ENCODE data around the gene PIP5KL1. TPM values are rescaled to one million over a fixed set of nuclear protein-coding genes. Genes with fewer than 3 reads are reported as not detected.

The PIP5KL1 gene
- total and polyA plus RNA-seq, 2 of the 8 experiments (the other 6 are each of a cell fraction or from before 2014, with no cell fraction given), result 13.4 to 15.4 TPM

DNA sequence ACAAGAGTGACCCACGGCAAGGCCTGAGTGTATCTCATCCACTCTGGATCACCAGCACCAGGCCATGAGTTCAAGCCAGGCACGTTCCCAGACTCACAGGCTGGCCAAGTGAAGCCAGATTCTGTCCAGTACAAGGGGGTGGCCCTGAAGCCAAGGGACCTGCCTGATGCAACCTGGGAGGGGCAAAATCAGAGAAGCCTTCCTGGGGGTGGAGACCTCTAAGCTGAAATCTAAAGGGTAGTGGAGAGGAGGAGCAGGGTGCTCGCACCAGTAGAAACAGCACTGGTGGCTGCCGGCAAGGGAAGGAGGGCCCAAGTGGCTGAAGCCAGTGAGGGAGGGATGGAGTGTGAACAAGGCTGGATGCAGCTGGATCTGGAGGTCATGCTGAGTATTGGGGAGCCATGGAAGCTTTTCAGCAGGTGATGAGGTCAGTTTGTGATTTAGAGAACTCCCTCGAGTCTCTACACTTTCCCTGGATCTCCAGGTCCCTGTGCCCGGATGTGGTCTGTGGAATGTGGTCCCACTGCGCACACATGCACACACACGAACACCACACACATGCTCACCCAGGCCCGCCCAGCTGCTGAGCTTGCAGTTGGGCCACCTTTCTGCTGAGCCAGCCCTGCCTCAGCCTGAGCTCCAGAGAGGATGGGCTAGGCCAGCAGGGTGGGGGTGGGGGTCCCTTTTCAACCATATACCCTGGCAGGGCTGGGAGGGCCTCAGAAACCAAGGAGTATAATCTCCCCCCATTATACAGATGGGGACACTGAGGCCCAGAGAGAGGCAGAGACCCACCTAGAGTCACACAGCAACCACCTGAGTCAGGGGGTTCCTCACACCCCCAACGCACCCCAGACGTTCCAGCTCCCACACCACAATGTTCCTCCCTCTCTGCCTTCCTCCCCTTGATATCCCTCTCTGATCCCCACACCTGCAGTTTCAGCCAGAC is 1.6 kb downstream of the PIP5KL1 start (continued):
- TF ChIP-seq, protein P1, sequence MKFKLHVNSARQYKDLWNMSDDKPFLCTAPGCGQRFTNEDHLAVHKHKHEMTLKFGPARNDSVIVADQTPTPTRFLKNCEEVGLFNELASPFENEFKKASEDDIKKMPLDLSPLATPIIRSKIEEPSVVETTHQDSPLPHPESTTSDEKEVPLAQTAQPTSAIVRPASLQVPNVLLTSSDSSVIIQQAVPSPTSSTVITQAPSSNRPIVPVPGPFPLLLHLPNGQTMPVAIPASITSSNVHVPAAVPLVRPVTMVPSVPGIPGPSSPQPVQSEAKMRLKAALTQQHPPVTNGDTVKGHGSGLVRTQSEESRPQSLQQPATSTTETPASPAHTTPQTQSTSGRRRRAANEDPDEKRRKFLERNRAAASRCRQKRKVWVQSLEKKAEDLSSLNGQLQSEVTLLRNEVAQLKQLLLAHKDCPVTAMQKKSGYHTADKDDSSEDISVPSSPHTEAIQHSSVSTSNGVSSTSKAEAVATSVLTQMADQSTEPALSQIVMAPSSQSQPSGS (IDR thresholded peaks at IDR 0.05; ENCODE audit: low read length), result no peak
- TF ChIP-seq EP300 (IDR thresholded peaks at IDR 0.05; ENCODE audit: borderline replicate concordance in 1 of 2, low read depth in 2 of 2, low read length in 2 of 2) (no peak), SIRT6 (IDR thresholded peaks at IDR 0.05; ENCODE audit: low read length) (no peak), PHF8 (conservative IDR thresholded peaks at IDR 0.05; ENCODE audit: low read depth, low read length) (no peak), RAD21 (IDR thresholded peaks at IDR 0.05 in 1 of 2, conservative IDR thresholded peaks at IDR 0.05 in 1 of 2; ENCODE audit: low read depth in 2 of 2, low read length in 2 of 2) (no peak), MAFK (IDR thresholded peaks at IDR 0.05; ENCODE audit: low read depth, low read length) (no peak), RNF2 (IDR thresholded peaks at IDR 0.05; ENCODE audit: borderline replicate concordance, low read depth, low read length, missing control alignments, poor library complexity, severe bottlenecking) (no peak), BACH1 (IDR thresholded peaks at IDR 0.05; ENCODE audit: low read length) (no peak), TCF12 (IDR thresholded peaks at IDR 0.05; ENCODE audit: low read depth, low read length) (no peak), ASH2L (IDR thresholded peaks at IDR 0.05; ENCODE audit: low read length) (no peak), RBBP5 (IDR thresholded peaks at IDR 0.05; ENCODE audit: borderline replicate concordance, low read depth, low read length) (no peak), JUND (IDR thresholded peaks at IDR 0.05; ENCODE audit: low read length) (no peak), POLR2AphosphoS5 (IDR thresholded peaks at IDR 0.05; ENCODE audit: low read depth, low read length) (no peak), SP1 (IDR thresholded peaks at IDR 0.05; ENCODE audit: low read depth, low read length) (no peak), KDM4A (IDR thresholded peaks at IDR 0.05; ENCODE audit: low read depth, low read length, severe bottlenecking) (no peak)
